GM18498 (cell line): Measurements from ENCODE around the gene ZCCHC2.

Source experiments
- ATAC-seq: cut with Tn5 transposase; IDR thresholded peaks from one replicate; pipeline ENCODE4 v1.9.1; 2021; ENCODE audit warnings: mild to moderate bottlenecking, moderate library complexity; ENCODE audit not compliant: unreplicated experiment

Gene ZCCHC2

DNA sequence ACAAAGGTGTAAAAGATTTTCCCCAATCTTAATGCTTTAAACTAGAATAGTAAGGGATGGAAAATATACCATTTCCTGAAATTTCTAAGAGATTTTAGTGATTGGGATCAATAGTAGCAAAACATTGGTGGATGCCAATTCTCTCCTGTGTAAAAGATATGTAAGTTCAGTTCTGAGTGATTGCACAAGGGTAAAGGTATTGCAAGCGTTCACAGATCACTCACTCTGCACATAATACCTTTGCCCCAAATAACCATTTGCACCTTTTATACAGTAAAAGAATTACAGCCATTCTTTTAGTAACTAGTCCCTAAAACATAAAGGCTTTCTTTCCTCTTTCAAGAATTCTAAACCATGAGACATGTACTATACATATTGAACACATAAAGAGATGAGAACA, 13.0 kb upstream of the ZCCHC2 start:
- no peak for ATAC-seq

GRCh38 chr18:62510789-62511188, 12.0 kb upstream of the ZCCHC2 start:
- no peak for ATAC-seq

GRCh38 chr18:62512532-62512931, 10.3 kb upstream of the ZCCHC2 start:
- no peak for ATAC-seq

GRCh38 chr18:62512996-62513395, 9.8 kb upstream of the ZCCHC2 start:
- ATAC-seq, result no peak

- ATAC-seq, result no peak
Observed at GRCh38 chr18:62514570-62514969, 8.3 kb upstream of the ZCCHC2 start.

- no peak for ATAC-seq
Observed at GRCh38 chr18:62516242-62516641, 6.6 kb upstream of the ZCCHC2 start.

- ATAC-seq, result no peak
Observed at GRCh38 chr18:62518460-62519375, 4.1 kb upstream of the ZCCHC2 start.

DNA sequence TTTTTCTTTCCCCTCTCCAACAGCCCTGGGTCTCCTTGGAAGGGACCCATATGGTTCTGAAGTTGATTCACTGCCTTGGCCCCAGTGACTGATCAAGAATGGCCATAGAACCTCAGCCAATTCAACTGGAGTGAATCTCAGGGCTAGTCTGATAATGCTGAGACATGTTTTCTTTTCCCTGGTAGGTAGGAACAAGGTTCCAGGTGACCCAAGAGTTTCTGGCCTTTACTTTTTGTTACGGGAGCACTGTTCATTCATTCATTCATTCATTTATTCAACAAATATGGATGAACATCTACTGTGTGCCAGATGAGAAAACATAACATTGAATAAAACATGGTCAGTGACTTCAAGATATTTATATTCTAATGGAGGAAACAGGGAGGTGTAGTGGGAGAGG, 3.1 kb upstream of the ZCCHC2 start:
- no peak for ATAC-seq

DNA sequence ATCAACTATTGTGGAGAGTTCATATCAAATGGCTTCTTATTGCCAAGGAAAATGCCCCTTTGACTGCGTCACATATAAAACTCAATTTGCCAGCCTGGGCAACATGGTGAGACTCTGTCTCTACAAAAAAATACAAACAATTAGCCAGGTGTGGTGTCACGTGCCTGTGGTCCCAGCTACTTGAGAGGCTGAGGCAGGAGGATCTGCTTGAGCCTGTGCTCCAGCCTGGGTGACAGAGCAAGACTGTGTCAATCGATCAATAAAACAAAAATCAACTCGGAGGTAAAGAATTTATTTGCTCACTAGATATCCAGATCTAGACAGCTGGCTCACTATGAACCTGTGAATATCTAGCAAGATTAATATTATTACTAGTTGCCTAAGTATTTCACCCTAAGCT, 1.7 kb upstream of the ZCCHC2 start:
- no peak for ATAC-seq

DNA sequence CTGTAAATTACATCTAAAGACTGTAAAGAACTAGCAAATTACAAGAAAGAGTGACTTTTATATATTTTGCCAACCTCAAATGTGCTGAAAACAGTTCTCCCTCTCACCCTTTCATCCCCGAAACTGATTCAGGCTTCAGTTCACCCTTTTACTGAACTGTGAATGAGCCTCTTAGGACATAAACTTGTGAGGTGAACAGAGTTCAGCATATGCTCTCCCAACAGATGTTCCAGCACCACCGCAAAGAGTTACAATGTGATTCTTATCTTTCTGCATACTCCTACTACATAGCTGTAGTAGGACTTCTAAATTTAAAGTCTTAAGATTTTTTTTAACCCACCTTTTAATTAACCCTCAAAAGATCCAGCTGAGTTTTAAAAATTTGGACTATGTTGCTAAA, 1.2 kb upstream of the ZCCHC2 start:
- ATAC-seq, result no peak

DNA sequence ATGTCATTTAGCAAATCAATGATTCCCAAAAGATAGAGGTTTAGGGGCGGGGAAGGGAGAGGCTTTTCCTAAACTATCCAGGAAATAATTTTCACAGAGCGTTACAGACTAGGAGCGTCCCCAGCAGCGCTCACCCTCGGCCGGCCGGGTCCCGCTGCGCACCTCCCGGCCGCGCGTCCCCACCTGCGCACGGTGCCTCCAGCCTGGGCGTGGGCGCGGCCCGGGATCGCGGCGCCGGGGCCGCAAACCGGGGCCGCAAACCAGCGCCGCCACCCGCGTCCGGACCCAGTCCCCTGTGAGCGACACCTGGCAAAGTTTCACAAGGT, 684 bp upstream of the ZCCHC2 start:
- peak; percentile 7 for ATAC-seq

GRCh38 chr18:62523255-62523588, 397 bp downstream of the ZCCHC2 start:
- no peak for ATAC-seq

GRCh38 chr18:62523631-62524439, 1.0 kb downstream of the ZCCHC2 start:
- peak; percentile 3 for ATAC-seq

- peak; percentile 17 for ATAC-seq
Observed at GRCh38 chr18:62524440-62525200, 1.8 kb downstream of the ZCCHC2 start.

GRCh38 chr18:62525608-62526007, 2.8 kb downstream of the ZCCHC2 start:
- ATAC-seq, result no peak

DNA sequence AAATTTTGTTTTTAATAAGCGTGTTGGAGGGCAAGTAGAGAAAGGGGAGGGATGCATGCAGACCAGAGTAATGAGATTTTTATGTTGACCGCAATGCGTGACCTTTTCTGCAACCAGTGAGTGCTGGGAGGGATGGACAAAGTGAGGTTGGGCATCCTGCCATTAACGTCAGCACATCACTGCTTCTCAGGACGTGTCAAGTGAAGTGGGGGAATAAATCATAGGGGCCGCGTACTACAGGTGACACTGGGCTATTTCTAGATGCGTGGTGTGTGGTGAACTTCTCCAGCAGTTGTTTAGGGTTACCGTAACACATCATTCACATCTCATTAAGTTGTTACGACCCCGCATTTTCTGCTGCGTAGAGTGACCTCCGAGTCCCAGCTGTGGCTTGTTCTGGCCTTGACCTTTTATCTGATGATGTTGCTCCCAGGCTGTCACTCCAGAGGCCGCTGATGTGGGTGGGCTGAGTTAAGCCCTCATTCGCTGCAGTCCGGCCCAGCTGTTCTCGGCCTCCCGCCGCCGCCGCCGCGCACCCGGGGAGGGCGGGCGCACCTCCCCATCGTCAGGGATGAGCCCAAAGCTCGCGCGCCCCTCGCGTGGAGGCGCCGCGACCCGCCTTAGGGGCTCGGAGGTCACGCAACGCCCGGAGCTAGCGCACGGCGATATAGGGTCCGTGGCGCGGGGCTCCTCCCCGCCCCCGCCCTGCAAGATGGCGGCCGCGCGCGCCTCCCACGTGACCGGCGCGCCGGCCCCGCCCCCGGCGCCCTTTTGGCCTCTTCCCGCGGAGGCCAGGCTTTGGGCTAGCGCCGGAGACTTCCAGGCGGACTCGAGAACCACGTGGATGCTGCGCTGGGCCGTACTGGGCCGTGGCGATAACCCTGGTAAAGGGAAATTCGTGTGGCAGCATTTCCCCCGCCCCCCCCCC, 3.5 kb downstream of the ZCCHC2 start:
- ATAC-seq, result peak; percentile 18

GRCh38 chr18:62529597-62529996, 6.8 kb downstream of the ZCCHC2 start:
- no peak for ATAC-seq

DNA sequence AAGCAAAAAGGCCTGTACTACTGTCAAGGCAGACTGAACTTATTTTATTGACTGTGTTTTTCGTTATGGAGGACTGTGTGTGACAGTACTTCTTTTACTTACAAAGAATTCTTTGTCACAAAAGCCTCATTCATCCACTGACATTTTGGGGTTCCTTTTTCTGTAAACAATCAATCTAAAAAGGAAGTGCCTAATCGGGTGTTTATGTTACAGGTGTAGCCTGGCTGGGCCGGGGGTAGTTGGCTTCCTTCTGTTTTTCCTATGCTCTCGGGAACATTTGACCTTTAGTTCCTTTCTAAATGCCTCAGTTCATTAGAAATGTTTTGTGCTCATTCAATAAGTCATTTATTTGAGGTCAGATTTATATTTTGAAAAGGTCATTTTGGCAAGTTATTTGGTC, 8.3 kb downstream of the ZCCHC2 start:
- ATAC-seq, result no peak

GRCh38 chr18:62531931-62532330, 9.1 kb downstream of the ZCCHC2 start:
- ATAC-seq, result no peak

DNA sequence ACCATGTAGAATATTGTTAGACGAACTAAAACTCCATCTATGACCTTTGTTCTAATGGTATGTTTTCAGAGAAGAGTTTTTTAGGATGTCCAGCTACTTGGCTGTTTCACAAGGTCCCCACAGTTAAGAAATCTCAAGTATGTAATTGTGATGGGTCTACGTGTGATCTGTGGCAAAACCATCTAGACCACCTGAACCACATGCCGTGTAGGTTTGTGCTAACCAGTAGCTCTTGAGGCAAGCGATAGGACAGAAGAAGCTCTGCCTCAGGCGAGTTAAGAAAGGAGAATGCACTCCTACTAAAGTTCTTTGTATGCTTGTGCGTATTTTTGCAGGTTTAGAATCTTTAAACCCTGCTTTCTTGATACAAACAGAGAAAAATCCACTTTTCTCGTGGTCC, 13.2 kb downstream of the ZCCHC2 start:
- no peak for ATAC-seq
